H1 (cell line): ENCODE measurements around the gene KEL. TPM values are rescaled to one million over a fixed set of nuclear protein-coding genes. Genes with fewer than 3 reads are reported as not detected.

Source experiments
- BCL11A ChIP-seq, 2 experiments: IDR thresholded peaks; one replicate each; pipeline ENCODE4 v1.6.1; 2011; ENCODE audit warnings: low read depth in 2 of 2, low read length in 2 of 2, mild to moderate bottlenecking in 2 of 2
- CBX5 ChIP-seq: fragments of 300-800, 300-1000 bp; sonication (generic); IDR thresholded peaks from 2 replicates; pipeline ENCODE4 v1.7.1; 2016; ENCODE audit warnings: antibody characterized with exemption, low read length, low read depth
- CBX8 ChIP-seq: fragments of 300-800, 300-1000 bp; sonication (generic); IDR thresholded peaks from 2 replicates; pipeline ENCODE4 v1.7.1; 2016; ENCODE audit warnings: low read depth, low read length, borderline replicate concordance
- CHD1 ChIP-seq: IDR thresholded peaks from 2 replicates; pipeline ENCODE4 v1.6.1; 2012; ENCODE audit warnings: low read depth, low read length, improper control_type of control experiment
- CHD7 ChIP-seq: fragments of 300-600 bp; sonication (generic); IDR thresholded peaks from 2 replicates; pipeline ENCODE4 v1.7.1; 2012; ENCODE audit warnings: low read length, moderate library complexity, mild to moderate bottlenecking, inconsistent platforms; ENCODE audit not compliant: insufficient replicate concordance
- E2F6 ChIP-seq: IDR thresholded peaks from 2 replicates; pipeline ENCODE4 v1.6.1; 2012; ENCODE audit warnings: inconsistent platforms
- EZH2 ChIP-seq: fragments of 200-600 bp; sonication (generic); IDR thresholded peaks from 2 replicates; pipeline ENCODE4 v1.7.1; 2012; ENCODE audit warnings: low read depth, mild to moderate bottlenecking, moderate library complexity, low read length, inconsistent platforms; ENCODE audit not compliant: severe bottlenecking
- MAFK ChIP-seq: IDR thresholded peaks from 2 replicates; pipeline ENCODE4 v1.6.1; 2012; ENCODE audit warnings: low read depth, mild to moderate bottlenecking, improper control_type of control experiment, low read length
- PHF8 ChIP-seq: fragments of 200-600 bp; sonication (generic); conservative IDR thresholded peaks from 2 replicates; pipeline ENCODE4 v1.7.1; 2012; ENCODE audit warnings: low read depth, mild to moderate bottlenecking, inconsistent platforms, low read length, moderate library complexity
- POLR2AphosphoS5 ChIP-seq: IDR thresholded peaks from 2 replicates; pipeline ENCODE4 v1.6.1; 2011; ENCODE audit warnings: low read depth, low read length
- SRF ChIP-seq: IDR thresholded peaks from 2 replicates; pipeline ENCODE4 v1.6.1; 2011; ENCODE audit warnings: mild to moderate bottlenecking, low read depth, low read length, moderate library complexity
- TAF7 ChIP-seq: optimal IDR thresholded peaks from 2 replicates; pipeline ENCODE3; 2011; ENCODE audit warnings: low read depth, mild to moderate bottlenecking, inconsistent platforms, low read length, moderate library complexity, borderline replicate concordance
- polyA plus RNA-seq, 7 experiments: library from polyadenylated mRNA; depleted of rRNA in 3 of 7; stranded (reverse) in 5 of 7; unstranded in 2 of 7; fragments of >200 nt in 5 of 7; fragments of 200-250 nt in 2 of 7; gene quantifications; 1 replicate in 5 of 7; 2 replicates in 1 of 7; 4 replicates in 1 of 7; pipeline versions ENCODE4 v1.2.1 to v1.2.3, GENCODE V29; 2011 to 2013; ENCODE audit warnings: missing spikeins in 2 of 7, mixed read lengths in 2 of 7
- total RNA-seq: library from RNA; stranded (reverse); fragmentation: NEBNext Ultra II Directional; extraction: Animal tissue kit (Norgen Biotek cat#: 25700); gene quantifications from 2 replicates; pipeline ENCODE4 v1.2.1, GENCODE V29; 2021

The KEL gene
- total and polyA plus RNA-seq, 2 of the 8 experiments (the other 6 are each of a cell fraction or from before 2014, with no cell fraction given), result 1.8 to 1.9 TPM

- TF ChIP-seq CHD7 (no peak), SRF (no peak), PHF8 (no peak), EZH2 (no peak), CBX5 (no peak), CBX8 (no peak), TAF7 (no peak), E2F6 (no peak), POLR2AphosphoS5 (no peak), CHD1 (no peak), MAFK (no peak), BCL11A (IDR thresholded peaks at IDR 0.05; ENCODE audit: low read depth in 2 of 2, low read length in 2 of 2) (no peak)
These were observed 11.9 kb downstream of the KEL start (continued) for GRCh38 chr7:142950235-142950634.
